DND-41 (cell line): ENCODE data around the gene FUS.

ENCODE experiments used
- ATAC-seq: fragments of 200-7000 bp; cut with Tn5 transposase; 3 replicates; pipeline ENCODE4 v1.9.1; 2021; ENCODE audit warnings: low read depth; ENCODE audit not compliant: insufficient read depth
- DNase-seq: peaks from one replicate; pipeline ENCODE4 v3.0.0-alpha.2; 2020
- H2AFZ ChIP-seq: 2 replicates; pipeline ENCODE4 v1.6.0; 2012; ENCODE audit warnings: low read depth, low read length
- H3K27ac ChIP-seq: 2 replicates; pipeline ENCODE4 v1.5.1; 2012; ENCODE audit warnings: low read length, inconsistent platforms
- H3K27me3 ChIP-seq: fragments of 200-600 bp; sonication (generic); 2 replicates; pipeline ENCODE4 v1.6.0; 2012; ENCODE audit warnings: low read length, mild to moderate bottlenecking, inconsistent platforms; ENCODE audit not compliant: insufficient read depth, poor library complexity
- H3K36me3 ChIP-seq: 2 replicates; pipeline ENCODE4 v1.5.1; 2012; ENCODE audit warnings: low read length, inconsistent platforms; ENCODE audit not compliant: insufficient read depth
- H3K4me1 ChIP-seq: 2 replicates; pipeline ENCODE4 v1.5.1; 2012; ENCODE audit warnings: mild to moderate bottlenecking, low read length; ENCODE audit not compliant: insufficient read depth
- H3K4me2 ChIP-seq: 2 replicates; pipeline ENCODE4 v1.6.0; 2012; ENCODE audit warnings: mild to moderate bottlenecking, moderate library complexity, low read length, inconsistent platforms; ENCODE audit not compliant: insufficient read depth
- H3K4me3 ChIP-seq, 2 experiments: fragments of 200-600 bp in 1 of 2; shearing (Covaris generic) in 1 of 2; 2 replicates each; pipeline ENCODE4 v1.5.1; 2012 to 2016; ENCODE audit warnings: inconsistent platforms in 2 of 2, low read length in 2 of 2, mild to moderate bottlenecking in 2 of 2, low read depth in 1 of 2, moderate library complexity in 1 of 2
- H3K79me2 ChIP-seq: 2 replicates; pipeline ENCODE4 v1.6.0; 2012; ENCODE audit warnings: low read length, inconsistent platforms; ENCODE audit not compliant: insufficient read depth
- H3K9ac ChIP-seq: 2 replicates; pipeline ENCODE4 v1.6.0; 2012; ENCODE audit warnings: low read depth, mild to moderate bottlenecking, inconsistent platforms, low read length, moderate library complexity
- H3K9me3 ChIP-seq: 2 replicates; pipeline ENCODE4 v1.5.1; 2012; ENCODE audit warnings: low read length, moderate library complexity, mild to moderate bottlenecking, inconsistent platforms; ENCODE audit not compliant: insufficient read depth, severe bottlenecking
- H4K20me1 ChIP-seq: 2 replicates; pipeline ENCODE4 v1.6.0; 2012; ENCODE audit warnings: low read length; ENCODE audit not compliant: insufficient read depth
- CTCF ChIP-seq: IDR thresholded peaks from 2 replicates; pipeline ENCODE4 v1.5.1; 2012; ENCODE audit warnings: borderline replicate concordance, low read length, moderate library complexity, mild to moderate bottlenecking; ENCODE audit not compliant: poor library complexity, severe bottlenecking; ENCODE audit errors: extremely low read depth
- EZH2 ChIP-seq: IDR thresholded peaks from 3 replicates; pipeline ENCODE4 v1.6.1; 2012; ENCODE audit warnings: borderline replicate concordance, low read depth, mild to moderate bottlenecking, moderate library complexity, low read length, inconsistent platforms; ENCODE audit not compliant: severe bottlenecking

Gene FUS

GRCh38 chr16:31201582-31202413, 21.9 kb downstream of the FUS start:
- peak overlapping the region; percentile 71 for H3K27ac ChIP-seq
- peak overlapping the region; percentile 83 for H3K9ac ChIP-seq
- TF ChIP-seq EZH2 (no peak), CTCF (no peak)
- H3K4me1 ChIP-seq = peaks cover 26% of the 10 kb centered on the region
- ATAC-seq (peak; percentile 77), DNase-seq (peak; percentile 62)
- H4K20me1 ChIP-seq = peaks cover 17% of the 10 kb centered on the region; the same call in 1 of the 2 replicates
- peak overlapping the region; percentile 66 to 90 for H3K4me3 ChIP-seq
- H3K27me3 ChIP-seq = peaks cover 12% of the 10 kb centered on the region
- peak overlapping the region; percentile 99 for H2AFZ ChIP-seq
- H3K4me2 ChIP-seq = peak overlapping the region; percentile 96
- no peaks in the 10 kb centered on the region for H3K9me3 ChIP-seq
- peaks cover 10% of the 10 kb centered on the region for H3K36me3 ChIP-seq
- peaks cover 6% of the 10 kb centered on the region; the same call in 1 of the 2 replicates for H3K79me2 ChIP-seq

GRCh38 chr16:31202414-31203375, 22.8 kb downstream of the FUS start, which contains the start of gene PYCARD:
TSS of gene PYCARD (minus strand) at chr16:31202760. CDS start at chr16:31202690, 70 bp downstream.
- H3K79me2 ChIP-seq = peaks cover 6% of the 10 kb centered on the region; the same call in 1 of the 2 replicates
- H3K9ac ChIP-seq = peak within 1 kb of the TSS; percentile 83
- peaks cover 17% of the 10 kb centered on the region; the same call in 1 of the 2 replicates for H4K20me1 ChIP-seq
- H2AFZ ChIP-seq = peak within 1 kb of the TSS; percentile 99
- peak within 1 kb of the TSS; percentile 96 for H3K4me2 ChIP-seq
- no peaks in the 10 kb centered on the region for H3K9me3 ChIP-seq
- peaks cover 10% of the 10 kb centered on the region for H3K36me3 ChIP-seq
- ATAC-seq (peak; percentile 33), DNase-seq (peak; percentile 45)
- peak within 1 kb of the TSS; percentile 71 for H3K27ac ChIP-seq
- peaks cover 26% of the 10 kb centered on the region for H3K4me1 ChIP-seq
- peaks cover 12% of the 10 kb centered on the region for H3K27me3 ChIP-seq
- TF ChIP-seq CTCF (no peak), EZH2 (peak; percentile 29)
- peak within 1 kb of the TSS; percentile 66 to 90 for H3K4me3 ChIP-seq

GRCh38 chr16:31204871-31205666, 25.1 kb downstream of the FUS start:
- Histone ChIP-seq H3K27me3 (peaks cover 12% of the 10 kb centered on the region), H4K20me1 (peaks cover 3% of the 10 kb centered on the region; the same call in 1 of the 2 replicates), H3K36me3 (no peaks in the 10 kb centered on the region; the same call in 1 of the 2 replicates), H3K79me2 (peaks cover 6% of the 10 kb centered on the region; the same call in 1 of the 2 replicates), H3K4me1 (peaks cover 26% of the 10 kb centered on the region), H3K4me2 (no peak overlapping the region), H3K27ac (no peak overlapping the region), H3K4me3 (no peak overlapping the region), H3K9ac (no peak overlapping the region), H2AFZ (no peak overlapping the region), H3K9me3 (no peaks in the 10 kb centered on the region)
- no peak for DNase-seq
- no peak for ATAC-seq
- TF ChIP-seq CTCF = no peak
- no peak for TF ChIP-seq EZH2
